A549 (cell line): Measurements from ENCODE around the gene TMEM198. TPM values are rescaled to one million over a fixed set of nuclear protein-coding genes. Genes with fewer than 3 reads are reported as not detected.

Source experiments
- ATAC-seq, 2 experiments: fragments of 200-7000 bp in 1 of 2; fragments of >200 bp in 1 of 2; cut with Nextera tagmentation in 1 of 2; cut with Tn5 transposase in 1 of 2; 3 replicates each; pipeline versions ENCODE4 v1.8.0 to v1.9.1; 2018 to 2020; ENCODE audit warnings: mild to moderate bottlenecking in 1 of 2, moderate library complexity in 1 of 2
- CTCF ChIA-PET: fragments of 300-600 bp; sonication (Branson Sonifier 250); formaldehyde crosslinking; extraction: SDS; loops from one replicate; lab custom pipeline; 2021; ENCODE audit warnings: antibody characterized with exemption, inconsistent platforms; lab: Yijun Ruan, JAX
- POLR2A ChIA-PET: fragments of 350-600 bp; formaldehyde crosslinking; extraction: SDS; loops from one replicate; lab custom pipeline; 2021; ENCODE audit warnings: antibody characterized with exemption, inconsistent platforms; lab: Yijun Ruan, JAX
- DNase-seq, 2 experiments: peaks; one replicate each; pipeline versions ENCODE4 v3.0.0 to v3.0.0-alpha.2; 2011 to 2016; ENCODE audit warnings: low read depth in 1 of 2, low spot score in 1 of 2
- FAIRE-seq: peaks from 2 replicates; lab custom pipeline; 2011; peaks lifted over from hg19 to GRCh38; lab: Jason Lieb, UNC
- H3K27ac ChIP-seq, 2 experiments: fragments of >200 bp; sonication (Bioruptor Twin); formaldehyde crosslinking; 3 replicates each; pipeline ENCODE4 v1.5.1; 2016 to 2017
- H3K4me1 ChIP-seq: fragments of >200 bp; sonication (Bioruptor Twin); formaldehyde crosslinking; 3 replicates; pipeline ENCODE4 v1.6.1; 2016
- H3K4me2 ChIP-seq: fragments of >200 bp; sonication (Bioruptor Twin); formaldehyde crosslinking; 3 replicates; pipeline ENCODE4 v1.6.1; 2016
- H3K4me3 ChIP-seq: fragments of >200 bp; sonication (Bioruptor Twin); formaldehyde crosslinking; 3 replicates; pipeline ENCODE4 v1.5.1; 2016
- H3K9me3 ChIP-seq: fragments of >200 bp; sonication (Bioruptor Twin); formaldehyde crosslinking; 3 replicates; pipeline ENCODE4 v1.6.1; 2016
- ATOH8 ChIP-seq: fragments of 250-450 bp; sonication (Bioruptor Pico); IDR thresholded peaks from 2 replicates; pipeline ENCODE4 v1.5.0; 2020; ENCODE audit warnings: low read depth, mild to moderate bottlenecking, moderate library complexity
- BCL3 ChIP-seq: fragments of >200 bp; sonication (Bioruptor Twin); formaldehyde crosslinking; IDR thresholded peaks from 3 replicates; pipeline ENCODE4 v1.6.1; 2016
- BHLHE40 ChIP-seq: IDR thresholded peaks from 2 replicates; pipeline ENCODE4 v1.6.1; 2012; ENCODE audit warnings: low read depth, low read length, inconsistent platforms
- CHD4 ChIP-seq: fragments of 200-600 bp; sonication (generic); IDR thresholded peaks from 2 replicates; pipeline ENCODE4 v1.6.1; 2016; ENCODE audit warnings: antibody characterized with exemption, mild to moderate bottlenecking, borderline replicate concordance
- EHF ChIP-seq: fragments of 250-450 bp; sonication (Bioruptor Pico); IDR thresholded peaks from 2 replicates; pipeline ENCODE4 v1.5.0; 2020; ENCODE audit warnings: mild to moderate bottlenecking
- ELK1 ChIP-seq: fragments of 150-350 bp; IDR thresholded peaks from 2 replicates; pipeline ENCODE4 v1.6.1; 2014; ENCODE audit warnings: low read depth, mild to moderate bottlenecking, low read length
- ESRRA ChIP-seq: fragments of 150-350 bp; IDR thresholded peaks from 2 replicates; pipeline ENCODE4 v1.6.1; 2014; ENCODE audit warnings: mild to moderate bottlenecking, low read length, borderline replicate concordance
- FOSL2 ChIP-seq, 2 experiments: fragments of 450-650 bp in 1 of 2; fragments of >200 bp in 1 of 2; sonication (Bioruptor Twin) in 1 of 2; formaldehyde crosslinking; IDR thresholded peaks; 2 replicates each; pipeline versions ENCODE4 v1.5.0 to v1.6.1; 2016 to 2020; ENCODE audit warnings: mild to moderate bottlenecking in 1 of 2, moderate library complexity in 1 of 2
- GATA3 ChIP-seq: IDR thresholded peaks from 2 replicates; pipeline ENCODE4 v1.6.1; 2012; ENCODE audit warnings: borderline replicate concordance
- HES2 ChIP-seq: fragments of >200 bp; sonication (Bioruptor Twin); formaldehyde crosslinking; IDR thresholded peaks from 2 replicates; pipeline ENCODE4 v1.6.1; 2016
- HEYL ChIP-seq: fragments of 250-450 bp; sonication (Bioruptor Pico); IDR thresholded peaks from 2 replicates; pipeline ENCODE4 v1.8.0; 2021; ENCODE audit warnings: mild to moderate bottlenecking, moderate library complexity
- HOXA7 ChIP-seq: fragments of 250-450 bp; sonication (Bioruptor Pico); IDR thresholded peaks from 2 replicates; pipeline ENCODE4 v1.5.0; 2020; ENCODE audit warnings: mild to moderate bottlenecking, moderate library complexity
- KDM5A ChIP-seq: fragments of 200-600 bp; sonication (generic); IDR thresholded peaks from 2 replicates; pipeline ENCODE4 v1.6.1; 2016; ENCODE audit warnings: antibody characterized with exemption, mild to moderate bottlenecking
- MAX ChIP-seq: IDR thresholded peaks from 2 replicates; pipeline ENCODE4 v1.6.1; 2012
- MYC ChIP-seq: IDR thresholded peaks from 2 replicates; pipeline ENCODE4 v1.6.1; 2012; ENCODE audit warnings: mild to moderate bottlenecking, inconsistent platforms, low read length, improper control_type of control experiment, borderline replicate concordance
- NPAS2 ChIP-seq: fragments of 250-450 bp; sonication (Bioruptor Pico); IDR thresholded peaks from 2 replicates; pipeline ENCODE4 v1.8.0; 2022; ENCODE audit warnings: mild to moderate bottlenecking, moderate library complexity, borderline replicate concordance
- PHF8 ChIP-seq: fragments of 200-600 bp; sonication (generic); IDR thresholded peaks from 2 replicates; pipeline ENCODE4 v1.6.1; 2016; ENCODE audit warnings: low read depth, mild to moderate bottlenecking, antibody characterized with exemption, moderate library complexity, borderline replicate concordance
- POLR2A ChIP-seq: IDR thresholded peaks from 2 replicates; pipeline ENCODE4 v1.6.1; 2012; ENCODE audit warnings: mild to moderate bottlenecking, low read length
- RARB ChIP-seq: fragments of 250-450 bp; sonication (Bioruptor Pico); IDR thresholded peaks from 2 replicates; pipeline ENCODE4 v1.8.0; 2021; ENCODE audit warnings: mild to moderate bottlenecking, moderate library complexity
- RFX5 ChIP-seq: fragments of 450-650 bp; IDR thresholded peaks from 2 replicates; pipeline ENCODE4 v1.7.1; 2014; ENCODE audit warnings: antibody characterized with exemption, mild to moderate bottlenecking, moderate library complexity
- TP53 ChIP-seq: fragments of 250-450 bp; sonication (Bioruptor Pico); IDR thresholded peaks from 2 replicates; pipeline ENCODE4 v1.5.0; 2021; ENCODE audit warnings: mild to moderate bottlenecking, moderate library complexity
- ZC3H11A ChIP-seq: fragments of 450-650 bp; IDR thresholded peaks from 2 replicates; pipeline ENCODE4 v1.6.1; 2014; ENCODE audit warnings: antibody characterized with exemption, mild to moderate bottlenecking
- ZNF302 ChIP-seq: fragments of 250-450 bp; sonication (Bioruptor Pico); IDR thresholded peaks from 2 replicates; pipeline ENCODE4 v1.9.0; 2021; ENCODE audit warnings: inconsistent platforms, mild to moderate bottlenecking, moderate library complexity
- ZSCAN20 ChIP-seq: fragments of 250-450 bp; sonication (Bioruptor Pico); IDR thresholded peaks from 2 replicates; pipeline ENCODE4 v1.8.0; 2022; ENCODE audit warnings: mild to moderate bottlenecking, moderate library complexity
- WGBS: methylation state at CpG from one replicate; pipeline ENCODE4 v1.1.6; 2017; ENCODE audit errors: missing lambda C conversion rate; 5-methylcytosine and 5-hydroxymethylcytosine counted together
- polyA plus RNA-seq, 4 experiments: library from polyadenylated mRNA; depleted of rRNA in 3 of 4; stranded (reverse); fragments of >200 nt; fragmentation: RNase III in 1 of 4; extraction: RNeasy Plus Mini Kit Qiagen cat#74134 plus additional on column Dnase treatment in 1 of 4; gene quantifications; 2 replicates in 3 of 4; 3 replicates in 1 of 4; pipeline ENCODE4 v1.2.3, GENCODE V29; 2011 to 2017

TMEM198 gene
- polyA plus RNA-seq, 2 of the 4 experiments (the other 2 are of a cell fraction), result 0.31 to 0.37 TPM

- TF ChIP-seq RARB (CRISPR knock-in tag) (no peak), MAX (no peak), ZC3H11A (no peak)
Measured at GRCh38 chr2:219514196-219514761, 29.5 kb upstream of the TMEM198 start, which contains the start of gene ASIC4 (continued).

- FAIRE-seq (no peak), DNase-seq (no peak), ATAC-seq (no peak)
- CTCF ChIA-PET, result interaction anchor here (2.1 to 79.1 kb wide), 3 partner anchors 15 to 45 kb away, joined by 9 to 3291 read pairs (median 109); partner anchors contain the start of genes ASIC4, GMPPA and SPEG
- POLR2A ChIA-PET, result no interaction called here
- Histone ChIP-seq H3K27ac (no peak overlapping the region), H3K9me3 (no peaks in the 10 kb centered on the region), H3K4me1 (peaks cover 4% of the 10 kb centered on the region; the same call in 1 of the 3 replicates), H3K4me2 (no peak overlapping the region), H3K4me3 (no peak overlapping the region)
- WGBS, result 72% methylated on average over 17 of the region's 21 CpGs
- TF ChIP-seq ZSCAN20 (CRISPR knock-in tag), result no peak
- TF ChIP-seq EHF (CRISPR knock-in tag), result no peak
- no peak for TF ChIP-seq TP53 (CRISPR knock-in tag)
- TF ChIP-seq GATA3, result no peak
- no peak for TF ChIP-seq POLR2A
- no peak for TF ChIP-seq NPAS2 (CRISPR knock-in tag)
- TF ChIP-seq FOSL2 (IDR thresholded peaks at IDR 0.05), result no peak
- TF ChIP-seq FOSL2 (CRISPR knock-in tag; IDR thresholded peaks at IDR 0.05), result no peak
- no peak for TF ChIP-seq BCL3
- TF ChIP-seq BHLHE40, result no peak
- TF ChIP-seq MYC, result no peak
- no peak for TF ChIP-seq ATOH8
- no peak for TF ChIP-seq HEYL (CRISPR knock-in tag)
- no peak for TF ChIP-seq CHD4
- no peak for TF ChIP-seq RFX5
- TF ChIP-seq ESRRA, result no peak
- no peak for TF ChIP-seq ELK1
- no peak for TF ChIP-seq ZNF302 (CRISPR knock-in tag)
- no peak for TF ChIP-seq PHF8
- TF ChIP-seq, all 56 proteins: peak for 0
Measured at GRCh38 chr2:219514836-219515235, 29.0 kb upstream of the TMEM198 start.

GRCh38 chr2:219515874-219516629 lies 27.8 kb upstream of the TMEM198 start:
- CTCF ChIA-PET, result interaction anchor here (1.1 to 79.1 kb wide), 4 partner anchors 13 to 113 kb away, joined by 4 to 3291 read pairs (median 59); partner anchors contain the start of genes ASIC4, GMPPA and SPEG
- DNase-seq (no peak), ATAC-seq (no peak), FAIRE-seq (no peak)
- Histone ChIP-seq H3K4me3 (no peak overlapping the region), H3K9me3 (no peaks in the 10 kb centered on the region), H3K4me2 (no peak overlapping the region), H3K27ac (no peak overlapping the region), H3K4me1 (peaks cover 4% of the 10 kb centered on the region; the same call in 1 of the 3 replicates)
- 39% methylated on average over 17 of the region's 17 CpGs for WGBS
- POLR2A ChIA-PET, result no interaction called here
- no peak for TF ChIP-seq HES2
- TF ChIP-seq HOXA7 (CRISPR knock-in tag), result no peak
- no peak for TF ChIP-seq KDM5A
- TF ChIP-seq MYC, result no peak
